ENCODE measurements around the gene OSBPL9. TPM values are rescaled to one million over a fixed set of nuclear protein-coding genes. Genes with fewer than 3 reads are reported as not detected.

OSBPL9 gene
- total and polyA plus RNA-seq, 9 of the 15 experiments (the other 6 are each of a cell fraction or from before 2014, with no cell fraction given): 43.9 to 217 (median 170) TPM

- TF ChIP-seq THAP12 (CRISPR knock-in tag; IDR thresholded peaks at IDR 0.05) (no peak), ZNF408 (CRISPR knock-in tag; IDR thresholded peaks at IDR 0.05; ENCODE audit: low read depth) (no peak), SMC3 (conservative IDR thresholded peaks at IDR 0.05; ENCODE audit: insufficient read depth, low read depth, low read length) (no peak), ETS2 (tag; IDR thresholded peaks at IDR 0.05; ENCODE audit: borderline replicate concordance, poor library complexity, severe bottlenecking) (no peak), ZNF699 (CRISPR knock-in tag; IDR thresholded peaks at IDR 0.05; ENCODE audit: insufficient replicate concordance) (no peak), E2F4 (CRISPR knock-in tag; IDR thresholded peaks at IDR 0.05; ENCODE audit: low read depth) (no peak), ZEB2 (IDR thresholded peaks at IDR 0.05) (0 out of 2 replicates have a peak, but pooled peaks have one; percentile 65), HDGF (IDR thresholded peaks at IDR 0.05) (no peak), ZSCAN29 (IDR thresholded peaks at IDR 0.05) (no peak), GATAD2B (IDR thresholded peaks at IDR 0.05; ENCODE audit: borderline replicate concordance) (no peak), PBX2 (CRISPR knock-in tag; IDR thresholded peaks at IDR 0.05; ENCODE audit: low read depth) (0 out of 2 replicates have a peak, but pooled peaks have one; percentile 43), PBX2 (tag; conservative IDR thresholded peaks at IDR 0.05; ENCODE audit: low read depth) (peak; percentile 98), MLLT1 (IDR thresholded peaks at IDR 0.05) (0 out of 4 replicates have a peak, but pooled peaks of 1 of the 2 experiments have one; percentile 21), ZNF717 (CRISPR knock-in tag; IDR thresholded peaks at IDR 0.05) (no peak), C11orf30 (IDR thresholded peaks at IDR 0.05; ENCODE audit: low read depth) (no peak), ATF4 (CRISPR knock-in tag; IDR thresholded peaks at IDR 0.05) (no peak), ZBTB34 (CRISPR knock-in tag; IDR thresholded peaks at IDR 0.05) (no peak)
Measured at GRCh38 chr1:51671527-51672325, 54.8 kb downstream of the OSBPL9 start (continued).
